DOHH2 (cell line): ENCODE measurements around the gene LYRM4.

Source experiments
- H3F3A ChIP-seq: fragments of 200-600 bp; sonication (generic), shearing (Covaris generic); 2 replicates; pipeline ENCODE4 v1.6.0; 2016; ENCODE audit warnings: antibody characterized with exemption, mild to moderate bottlenecking; ENCODE audit not compliant: control insufficient read depth, insufficient read depth
- H3K27ac ChIP-seq: fragments of 200-600 bp; sonication (generic); 2 replicates; pipeline ENCODE4 v1.5.1; 2014; ENCODE audit warnings: low read depth, mild to moderate bottlenecking, low read length, moderate library complexity
- H3K27me3 ChIP-seq: fragments of 200-600 bp; sonication (generic); 2 replicates; pipeline ENCODE4 v1.6.1; 2014; ENCODE audit warnings: mild to moderate bottlenecking, low read length, mixed read lengths; ENCODE audit not compliant: control insufficient read depth
- H3K36me3 ChIP-seq: fragments of 200-600 bp; sonication (generic); 2 replicates; pipeline ENCODE4 v1.6.1; 2014; ENCODE audit warnings: mild to moderate bottlenecking, low read length, moderate library complexity, mixed read lengths; ENCODE audit not compliant: control insufficient read depth
- H3K4me1 ChIP-seq: fragments of 200-600 bp; sonication (generic); 2 replicates; pipeline ENCODE4 v1.6.1; 2014; ENCODE audit warnings: mild to moderate bottlenecking, low read length, mixed read lengths; ENCODE audit not compliant: control insufficient read depth
- H3K4me2 ChIP-seq: fragments of 200-600 bp; sonication (generic); 2 replicates; pipeline ENCODE4 v1.6.0; 2014; ENCODE audit warnings: mild to moderate bottlenecking, low read length, moderate library complexity
- H3K4me3 ChIP-seq: fragments of 200-600 bp; sonication (generic); 2 replicates; pipeline ENCODE4 v1.5.1; 2014; ENCODE audit warnings: mild to moderate bottlenecking, low read length, mixed read lengths
- H3K79me2 ChIP-seq: fragments of 200-600 bp; sonication (generic); 2 replicates; pipeline ENCODE4 v1.6.1; 2014; ENCODE audit warnings: mild to moderate bottlenecking, low read length, mixed read lengths; ENCODE audit not compliant: control insufficient read depth
- H3K9me2 ChIP-seq: fragments of 200-600 bp; sonication (generic); replicated peaks from 2 replicates; pipeline ENCODE4 v1.6.1; 2014; ENCODE audit warnings: mild to moderate bottlenecking, low read length, mixed read lengths; ENCODE audit not compliant: control insufficient read depth
- H3K9me3 ChIP-seq: fragments of 200-600 bp; sonication (generic); 2 replicates; pipeline ENCODE4 v1.6.1; 2014; ENCODE audit warnings: antibody characterized with exemption, low read length, mixed read lengths; ENCODE audit not compliant: control insufficient read depth, insufficient read depth
- H4K20me1 ChIP-seq: fragments of 200-600 bp; sonication (generic); 2 replicates; pipeline ENCODE4 v1.6.0; 2014; ENCODE audit warnings: low read depth, mild to moderate bottlenecking, antibody characterized with exemption, low read length, moderate library complexity; ENCODE audit not compliant: control insufficient read depth, insufficient read depth
- EZH2phosphoT487 ChIP-seq: fragments of 200-600 bp; sonication (generic); IDR thresholded peaks from 2 replicates; pipeline ENCODE4 v1.6.1; 2017; ENCODE audit warnings: borderline replicate concordance, mild to moderate bottlenecking, antibody characterized with exemption, low read length, moderate library complexity, mixed read lengths
- TF ChIP-seq, protein P1 (sequence below): fragments of 200-600 bp; sonication (generic); IDR thresholded peaks from one replicate; pipeline ENCODE4 v1.5.1; 2014; ENCODE audit warnings: antibody characterized with exemption, mild to moderate bottlenecking, low read depth, low read length; ENCODE audit not compliant: poor library complexity, severe bottlenecking

Gene LYRM4

DNA sequence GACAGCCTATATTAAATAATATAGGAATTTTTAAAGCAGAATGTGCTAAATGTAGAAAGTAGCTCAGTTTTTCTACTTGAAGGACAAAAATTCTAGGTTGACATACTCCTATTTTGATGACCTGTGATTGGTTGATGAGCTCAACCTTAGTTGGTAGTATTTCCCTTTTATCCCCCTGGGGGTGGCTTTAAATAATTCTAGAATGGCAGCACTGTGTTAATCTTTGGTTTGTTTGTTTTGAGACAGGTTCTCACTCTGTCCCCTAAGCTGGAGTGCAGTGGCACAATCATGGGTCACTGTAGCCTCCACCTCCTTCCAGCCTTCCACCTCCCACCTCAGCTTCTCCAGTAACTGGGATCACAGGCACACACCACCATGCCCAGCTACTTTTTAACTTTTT lies 29.8 kb upstream of the LYRM4 start:
- no peaks in the 10 kb centered on the region for H3K9me2 ChIP-seq
- no peaks in the 10 kb centered on the region for H3K9me3 ChIP-seq
- no peak overlapping the region for H3K4me2 ChIP-seq
- no peak overlapping the region for H3K27ac ChIP-seq
- no peaks in the 10 kb centered on the region for H3K27me3 ChIP-seq
- H3F3A ChIP-seq, result no peaks in the 10 kb centered on the region
- 0 out of 2 replicates have a peak, but pooled peaks cover 3% of the 10 kb centered on the region for H4K20me1 ChIP-seq
- TF ChIP-seq EZH2phosphoT487, result no peak
- TF ChIP-seq, protein P1, sequence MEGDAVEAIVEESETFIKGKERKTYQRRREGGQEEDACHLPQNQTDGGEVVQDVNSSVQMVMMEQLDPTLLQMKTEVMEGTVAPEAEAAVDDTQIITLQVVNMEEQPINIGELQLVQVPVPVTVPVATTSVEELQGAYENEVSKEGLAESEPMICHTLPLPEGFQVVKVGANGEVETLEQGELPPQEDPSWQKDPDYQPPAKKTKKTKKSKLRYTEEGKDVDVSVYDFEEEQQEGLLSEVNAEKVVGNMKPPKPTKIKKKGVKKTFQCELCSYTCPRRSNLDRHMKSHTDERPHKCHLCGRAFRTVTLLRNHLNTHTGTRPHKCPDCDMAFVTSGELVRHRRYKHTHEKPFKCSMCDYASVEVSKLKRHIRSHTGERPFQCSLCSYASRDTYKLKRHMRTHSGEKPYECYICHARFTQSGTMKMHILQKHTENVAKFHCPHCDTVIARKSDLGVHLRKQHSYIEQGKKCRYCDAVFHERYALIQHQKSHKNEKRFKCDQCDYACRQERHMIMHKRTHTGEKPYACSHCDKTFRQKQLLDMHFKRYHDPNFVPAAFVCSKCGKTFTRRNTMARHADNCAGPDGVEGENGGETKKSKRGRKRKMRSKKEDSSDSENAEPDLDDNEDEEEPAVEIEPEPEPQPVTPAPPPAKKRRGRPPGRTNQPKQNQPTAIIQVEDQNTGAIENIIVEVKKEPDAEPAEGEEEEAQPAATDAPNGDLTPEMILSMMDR, result no peak
- H3K79me2 ChIP-seq, result peaks cover 23% of the 10 kb centered on the region
- H3K4me1 ChIP-seq, result peaks cover 16% of the 10 kb centered on the region
- H3K4me3 ChIP-seq, result no peak overlapping the region
- H3K36me3 ChIP-seq, result no peaks in the 10 kb centered on the region

GRCh38 chr6:5290097-5290496 lies 29.3 kb upstream of the LYRM4 start:
- no peaks in the 10 kb centered on the region for H3K36me3 ChIP-seq
- H3F3A ChIP-seq, result no peaks in the 10 kb centered on the region
- peaks cover 16% of the 10 kb centered on the region for H3K4me1 ChIP-seq
- TF ChIP-seq EZH2phosphoT487, result no peak
- TF ChIP-seq, protein P1, result no peak
- no peak overlapping the region for H3K27ac ChIP-seq
- no peaks in the 10 kb centered on the region for H3K9me2 ChIP-seq
- H3K4me3 ChIP-seq, result no peak overlapping the region
- peaks cover 23% of the 10 kb centered on the region for H3K79me2 ChIP-seq
- no peaks in the 10 kb centered on the region for H3K9me3 ChIP-seq
- H4K20me1 ChIP-seq, result 0 out of 2 replicates have a peak, but pooled peaks cover 3% of the 10 kb centered on the region
- no peak overlapping the region for H3K4me2 ChIP-seq
- no peaks in the 10 kb centered on the region for H3K27me3 ChIP-seq

GRCh38 chr6:5287966-5288297 lies 27.2 kb upstream of the LYRM4 start:
- no peaks in the 10 kb centered on the region for H3K9me2 ChIP-seq
- H3K27ac ChIP-seq, result no peak overlapping the region
- H3K4me1 ChIP-seq, result peaks cover 7% of the 10 kb centered on the region
- TF ChIP-seq EZH2phosphoT487, result no peak
- TF ChIP-seq, protein P1, result no peak
- H3K4me2 ChIP-seq, result no peak overlapping the region
- no peaks in the 10 kb centered on the region for H3F3A ChIP-seq
- no peaks in the 10 kb centered on the region for H3K9me3 ChIP-seq
- peaks cover 15% of the 10 kb centered on the region for H3K79me2 ChIP-seq
- no peaks in the 10 kb centered on the region for H3K36me3 ChIP-seq
- H3K27me3 ChIP-seq, result no peaks in the 10 kb centered on the region
- peaks cover 8% of the 10 kb centered on the region; the same call in 1 of the 2 replicates for H4K20me1 ChIP-seq
- H3K4me3 ChIP-seq, result no peak overlapping the region
